Neural cell (in vitro differentiated cells): ENCODE results near the gene GNPTG.

Experiments used
- CTCF ChIP-seq: fragments of 450-650 bp; IDR thresholded peaks from 2 replicates; pipeline ENCODE4 v1.5.1; 2014; ENCODE audit warnings: antibody characterized with exemption, mild to moderate bottlenecking, moderate library complexity; ENCODE audit not compliant: poor library complexity, severe bottlenecking
- REST ChIP-seq: IDR thresholded peaks from 2 replicates; pipeline ENCODE4 v1.6.1; 2012; ENCODE audit warnings: borderline replicate concordance
- SMC3 ChIP-seq: fragments of 450-650 bp; conservative IDR thresholded peaks from 2 replicates; pipeline ENCODE4 v1.6.1; 2014; ENCODE audit warnings: antibody characterized with exemption, mild to moderate bottlenecking, moderate library complexity; ENCODE audit not compliant: poor library complexity

DNA sequence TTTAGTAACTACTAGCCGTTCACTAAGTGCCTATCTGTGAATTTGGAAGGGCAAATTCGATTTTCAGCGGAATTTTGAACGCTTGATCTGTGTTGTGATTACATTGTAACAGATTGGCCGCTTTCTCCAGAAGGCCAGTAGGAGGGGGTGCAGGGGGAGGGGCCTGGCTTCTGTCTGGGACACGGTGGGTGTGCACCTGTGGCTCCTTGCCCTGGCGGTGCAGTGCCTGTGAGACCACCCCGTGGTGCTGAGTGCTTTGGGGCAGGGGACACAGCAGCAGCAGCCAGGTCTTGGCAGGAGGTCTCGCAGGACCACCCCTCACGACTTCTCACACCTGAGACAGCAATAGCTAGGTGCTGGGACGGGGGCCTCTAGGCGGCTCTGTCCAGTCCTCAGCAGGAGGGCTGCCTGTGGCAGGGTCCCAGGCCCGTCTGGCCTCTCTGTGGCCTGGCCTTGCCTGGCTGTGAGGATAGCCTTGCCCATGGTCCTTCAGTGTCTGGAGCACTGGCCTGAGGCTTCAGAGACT lies 40.5 kb upstream of the GNPTG start:
- TF ChIP-seq CTCF, result no peak
- no peak for TF ChIP-seq REST
- no peak for TF ChIP-seq SMC3
